GM19025 (cell line): ENCODE results near the gene PID1.
"Not testable (repeated sequence)": the region's sequence is repeated elsewhere in the genome, so short reads cannot be mapped to it uniquely, and the experiment has no call there.

Experiments
- ATAC-seq: cut with Tn5 transposase; IDR thresholded peaks from one replicate; pipeline ENCODE4 v1.9.1; 2021; ENCODE audit warnings: mild to moderate bottlenecking, low read depth, moderate library complexity; ENCODE audit not compliant: unreplicated experiment

The PID1 gene

GRCh38 chr2:229084447-229084846 is 186.6 kb downstream of the PID1 start:
- no peak for ATAC-seq

DNA sequence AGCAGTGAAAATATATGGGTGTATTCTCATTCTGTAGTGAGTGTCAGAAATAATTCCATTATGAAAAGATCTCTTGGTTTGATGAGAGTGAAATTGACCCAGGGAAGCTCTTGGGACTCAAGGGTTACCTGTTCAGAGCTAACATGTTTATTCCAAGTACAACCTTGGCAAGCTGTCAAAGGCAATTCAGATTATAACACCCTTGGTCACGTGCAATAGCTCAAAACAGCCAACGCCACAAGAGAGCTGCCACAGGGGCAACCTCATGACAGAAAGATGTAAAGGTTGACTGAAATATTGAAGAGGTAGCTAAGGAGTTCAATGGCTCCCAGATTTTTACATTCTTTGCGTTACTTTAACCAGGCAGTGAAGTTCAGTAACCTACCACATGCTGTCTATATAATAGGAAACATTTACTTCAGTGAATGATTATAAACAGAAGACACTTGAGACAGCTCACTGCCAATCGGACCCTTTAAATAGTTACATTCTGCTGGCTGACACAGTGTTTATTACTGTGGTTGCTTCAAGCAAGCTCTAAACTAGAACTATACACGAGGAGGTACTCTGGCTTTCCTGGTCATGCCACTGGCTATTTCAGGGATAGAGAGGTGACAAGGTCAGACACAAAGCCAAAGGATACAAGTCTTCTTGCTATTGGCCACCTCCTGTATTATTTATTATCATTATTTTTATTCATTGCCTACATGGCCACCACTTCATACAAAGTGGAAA is 187.3 kb downstream of the PID1 start:
- no peak for ATAC-seq

DNA sequence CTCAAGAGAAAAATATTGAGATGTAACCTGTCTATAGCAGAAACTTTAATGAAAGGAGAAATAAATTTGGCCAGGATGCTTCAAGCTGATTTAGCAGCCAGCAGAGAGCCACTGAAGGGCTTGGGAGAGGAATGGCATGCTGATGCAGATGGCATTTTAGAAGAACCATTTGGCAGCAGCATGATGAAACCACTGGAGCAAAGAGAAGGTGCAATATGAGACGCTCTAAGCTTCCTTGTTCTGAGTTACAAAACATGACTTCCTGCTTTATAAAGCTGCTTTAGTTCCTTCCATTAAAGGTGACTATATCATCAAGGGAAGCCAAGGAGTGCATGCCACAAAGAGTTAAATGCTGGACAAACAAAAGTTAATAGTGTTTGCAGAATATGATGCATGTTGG is 189.7 kb downstream of the PID1 start:
- no peak for ATAC-seq

DNA sequence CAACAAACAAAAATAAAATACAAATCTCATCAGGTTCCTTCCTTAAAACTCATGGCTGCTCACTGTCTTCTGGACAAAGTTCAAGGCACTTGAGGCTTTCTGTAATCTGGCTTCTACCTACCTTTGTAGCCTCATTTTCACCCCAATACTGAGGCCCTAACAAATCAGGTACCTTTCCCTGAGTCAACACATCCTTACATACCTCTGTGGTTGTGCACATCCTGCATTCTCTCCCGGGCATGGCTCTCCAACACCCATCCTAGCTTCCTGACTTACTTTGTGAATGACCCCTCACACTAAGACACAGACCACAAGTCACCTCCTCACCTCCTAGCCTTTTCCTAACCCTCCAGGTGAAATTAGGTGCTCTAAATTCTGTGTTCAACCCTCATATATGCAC is 190.9 kb downstream of the PID1 start:
- ATAC-seq: no peak

DNA sequence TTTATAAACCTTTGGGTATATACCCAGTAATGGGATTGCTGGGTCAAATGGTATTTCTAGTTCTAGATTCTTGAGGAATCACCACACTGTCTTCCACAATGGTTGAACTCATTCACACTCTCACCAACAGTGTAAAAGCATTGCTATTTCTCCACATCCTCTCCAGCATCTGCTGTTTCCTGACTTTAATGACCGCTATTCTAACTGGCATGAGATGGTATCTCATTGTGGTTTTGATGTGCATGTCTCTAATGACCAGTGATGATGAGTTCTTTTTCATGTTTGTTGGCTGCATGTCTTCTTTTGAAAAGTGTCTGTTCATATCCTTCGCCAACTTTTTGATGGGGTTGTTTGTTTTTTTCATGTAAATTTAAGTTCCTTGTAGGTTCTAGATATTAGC is 194.2 kb downstream of the PID1 start:
- ATAC-seq: not testable (repeated sequence)

DNA sequence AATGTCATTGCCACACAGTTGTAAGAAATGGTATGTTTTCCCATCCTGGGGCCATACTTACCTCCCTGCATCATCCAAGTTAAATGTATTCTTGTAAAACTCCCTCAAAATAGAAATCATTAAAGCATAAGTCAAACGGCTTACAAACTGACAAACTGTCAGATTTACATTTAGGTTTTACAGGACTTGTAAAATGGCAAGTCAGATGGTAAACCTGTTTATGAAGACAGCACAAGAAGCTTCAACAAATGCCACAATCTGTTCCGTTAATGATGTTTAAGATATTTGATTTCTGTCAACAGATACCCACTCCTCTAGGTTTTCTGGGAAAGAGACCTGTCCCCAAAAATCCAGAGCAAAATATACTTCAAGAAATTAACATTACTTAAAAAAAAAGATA is 197.2 kb downstream of the PID1 start:
- ATAC-seq: no peak

- ATAC-seq: no peak
These were observed 199.7 kb downstream of the PID1 start for GRCh38 chr2:229071292-229071976.

DNA sequence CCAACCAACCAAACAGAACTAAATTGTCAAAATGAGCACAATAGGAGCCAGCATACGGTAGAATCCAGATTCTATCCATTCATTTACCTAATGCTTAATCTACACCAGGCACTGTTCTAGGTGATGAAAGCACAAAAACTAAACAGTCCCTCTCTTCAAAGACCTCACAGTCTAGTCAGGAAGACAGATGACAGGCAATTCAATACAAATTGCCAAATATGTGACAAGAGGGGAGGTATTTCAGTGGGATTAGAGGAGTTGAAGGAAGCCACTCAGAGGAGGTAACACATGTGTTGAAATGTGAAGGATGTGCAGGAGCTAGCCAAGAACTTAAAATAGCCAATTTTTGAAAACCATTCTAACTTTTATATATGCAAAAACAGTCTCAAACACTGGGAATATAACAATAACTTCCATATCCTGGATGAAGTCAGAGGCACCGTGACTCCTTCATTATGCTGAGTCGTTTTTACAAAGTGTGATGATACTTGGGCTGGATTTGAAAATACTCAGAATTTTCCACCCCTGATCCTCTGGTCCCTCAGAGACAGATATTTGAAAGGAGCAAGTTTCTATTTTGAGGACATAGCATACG is 204.9 kb downstream of the PID1 start:
- no peak for ATAC-seq

GRCh38 chr2:229064749-229065148 is 206.3 kb downstream of the PID1 start:
- no peak for ATAC-seq

- ATAC-seq: no peak
These were observed 210.9 kb downstream of the PID1 start for GRCh38 chr2:229060147-229060546.

- no peak for ATAC-seq
These were observed 211.6 kb downstream of the PID1 start for GRCh38 chr2:229059331-229060033.

DNA sequence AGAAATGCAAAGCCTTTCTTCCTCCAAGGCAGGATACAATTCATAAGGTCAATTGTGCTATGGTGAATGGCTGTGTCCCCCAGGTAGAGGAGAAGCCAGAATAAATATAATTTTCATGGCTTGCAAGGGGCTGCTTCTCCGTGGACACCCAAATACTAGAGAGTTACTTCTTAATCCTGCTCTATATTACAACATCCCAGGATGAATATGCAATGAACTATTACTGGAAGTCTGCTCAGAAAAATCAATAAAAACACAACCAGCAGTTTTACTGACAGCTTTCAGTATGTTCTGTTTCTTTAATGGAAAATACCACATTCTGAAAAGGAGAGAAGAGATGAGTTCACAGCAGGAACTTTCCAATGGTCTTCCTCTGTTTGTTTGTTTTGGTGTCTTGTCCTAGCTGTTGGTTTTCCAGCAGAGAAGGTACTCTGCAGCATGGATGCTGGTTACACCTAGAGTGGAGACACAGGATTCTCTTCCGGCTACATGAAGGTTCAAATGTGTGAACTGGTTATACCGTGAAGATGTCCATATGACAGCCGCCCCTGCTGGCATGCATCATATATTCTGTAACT is 213.0 kb downstream of the PID1 start:
- ATAC-seq: no peak

GRCh38 chr2:229054311-229054710 is 216.8 kb downstream of the PID1 start:
- no peak for ATAC-seq

GRCh38 chr2:229051798-229052197 is 219.3 kb downstream of the PID1 start:
- ATAC-seq: no peak

GRCh38 chr2:229050133-229050532 is 221.0 kb downstream of the PID1 start:
- no peak for ATAC-seq

DNA sequence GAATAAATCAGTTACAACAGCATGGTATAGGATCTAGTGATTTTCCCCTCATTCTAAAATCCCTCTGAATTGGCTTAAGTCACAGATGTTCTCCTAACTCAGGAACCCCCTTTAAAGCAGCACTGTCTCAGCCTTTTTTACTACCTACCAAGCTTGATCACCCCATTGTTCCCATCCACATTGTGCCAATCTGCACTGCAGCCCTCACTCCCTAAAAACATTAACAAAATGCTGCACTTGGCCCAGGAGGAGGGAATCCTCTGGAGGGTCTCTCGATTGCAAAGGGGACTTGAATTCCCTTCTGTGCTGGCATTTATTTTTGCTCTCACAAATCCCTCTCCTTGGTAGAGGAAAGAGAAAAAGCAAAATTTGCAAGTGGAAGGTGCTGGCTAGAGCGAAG is 223.0 kb downstream of the PID1 start:
- ATAC-seq: no peak

DNA sequence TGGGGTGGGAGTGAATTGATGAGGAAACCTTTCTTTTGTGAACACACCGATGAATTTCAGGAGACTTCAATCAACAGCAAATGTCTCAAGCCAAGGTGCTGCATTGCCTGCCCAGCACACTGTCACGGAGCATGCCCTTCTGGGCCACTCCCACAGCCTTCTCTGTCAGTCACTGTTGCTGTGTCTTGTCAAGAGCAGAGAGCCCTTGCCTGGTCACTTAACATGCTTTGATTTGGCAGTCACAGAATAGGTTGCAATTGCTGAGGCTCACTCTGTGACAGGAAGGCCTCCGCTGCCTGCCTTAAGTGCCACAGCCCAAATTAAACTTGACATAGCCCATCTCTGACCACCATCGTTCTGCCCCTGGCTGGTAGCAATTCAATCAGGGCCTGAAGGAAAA is 225.4 kb downstream of the PID1 start:
- ATAC-seq: no peak

DNA sequence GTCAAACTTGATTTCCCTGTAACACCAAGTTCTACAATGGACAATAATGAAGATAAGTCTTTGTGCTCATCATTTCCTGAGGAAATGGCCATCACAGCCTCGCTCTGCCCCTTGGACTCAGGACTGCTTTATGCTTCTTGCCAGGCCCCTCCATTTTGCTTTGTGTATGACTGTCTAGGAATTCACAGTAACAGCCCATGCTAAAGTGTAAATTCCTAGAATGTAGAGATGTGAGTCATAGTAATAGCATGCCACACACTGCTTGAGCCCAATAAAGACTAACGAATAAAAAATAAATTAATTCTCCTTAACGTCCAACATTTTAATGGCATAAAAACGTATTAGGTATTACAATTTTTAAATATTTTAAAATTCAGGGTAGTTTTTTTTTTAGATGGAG is 226.5 kb downstream of the PID1 start:
- ATAC-seq: no peak

DNA sequence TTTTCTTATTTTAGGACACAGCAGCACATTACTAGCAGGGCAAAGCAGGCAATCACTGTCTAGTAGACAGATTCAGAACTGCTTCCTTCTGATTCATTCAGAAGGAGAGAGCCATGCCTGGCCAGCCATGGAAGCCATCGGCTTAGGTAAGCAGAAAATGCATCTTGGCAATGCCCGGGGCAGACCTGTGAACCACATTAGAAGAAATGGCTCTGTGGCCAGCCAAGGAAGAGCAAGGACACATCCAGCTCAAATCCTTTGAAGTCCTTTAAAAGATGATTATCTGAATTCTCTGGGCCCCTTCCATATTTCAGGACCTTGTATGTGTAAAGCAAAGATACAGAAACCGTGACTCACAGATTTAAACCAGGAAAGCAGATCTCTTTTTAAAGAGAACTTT is 227.4 kb downstream of the PID1 start:
- ATAC-seq: no peak

- no peak for ATAC-seq
These were observed 228.7 kb downstream of the PID1 start for GRCh38 chr2:229042349-229042748.

GRCh38 chr2:229041691-229042090 is 229.4 kb downstream of the PID1 start:
- ATAC-seq: no peak
